Brain microvascular endothelial cell (primary cell): ENCODE results near the gene PALLD.

Experiments used
- DNase-seq: peaks from one replicate; pipeline ENCODE4 v3.0.0-alpha.2; 2020
- H3K27ac ChIP-seq: fragments of 250-450 bp; sonication (Bioruptor Pico); 2 replicates; pipeline ENCODE4 v1.5.1; 2020; ENCODE audit warnings: mild to moderate bottlenecking, moderate library complexity
- H3K27me3 ChIP-seq: fragments of 250-450 bp; sonication (Bioruptor Pico); replicated peaks from 2 replicates; pipeline ENCODE4 v1.5.1; 2020; ENCODE audit warnings: mild to moderate bottlenecking
- H3K36me3 ChIP-seq: fragments of 250-450 bp; sonication (Bioruptor Pico); replicated peaks from 2 replicates; pipeline ENCODE4 v1.5.1; 2020; ENCODE audit warnings: mild to moderate bottlenecking
- H3K4me3 ChIP-seq: 2 replicates; pipeline ENCODE4 v1.5.1; 2011; ENCODE audit warnings: low read depth, mild to moderate bottlenecking, control low read depth, low read length, moderate library complexity
- in situ Hi-C: cut with HindIII; loops from 2 replicates; pipeline ENCODE4 v1.10.0; 2017; ENCODE audit warnings: low sequenced_read_pairs, low pct_ligation_motif_present
- TF ChIP-seq, protein P1 (sequence below): IDR thresholded peaks from 2 replicates; pipeline ENCODE4 v1.5.1; 2011; ENCODE audit warnings: low read depth, mild to moderate bottlenecking, moderate library complexity, low read length, control low read depth, inconsistent platforms; ENCODE audit errors: missing control alignments

PALLD gene

DNA sequence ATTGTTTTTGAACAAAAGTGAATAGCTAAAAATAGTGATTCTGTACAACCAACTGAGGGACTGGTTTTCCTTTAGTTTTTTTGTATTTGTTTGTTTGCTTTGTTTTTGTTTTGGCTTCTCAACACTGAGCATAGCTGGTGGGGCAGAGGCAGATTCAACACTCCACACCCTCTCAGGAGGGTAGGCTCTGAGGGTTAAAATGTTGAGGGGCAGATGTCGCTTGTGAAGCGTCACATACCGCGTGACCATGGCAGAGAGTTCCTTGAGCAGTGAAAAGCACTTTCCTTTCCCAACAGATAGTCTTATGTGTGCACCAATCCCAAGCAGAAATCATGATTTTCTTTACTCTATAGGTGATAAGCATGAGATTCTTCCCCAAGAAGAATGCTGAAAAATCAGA lies 155.0 kb downstream of the PALLD start:
- H3K27ac ChIP-seq: no peak overlapping the region
- no peaks in the 10 kb centered on the region for H3K36me3 ChIP-seq
- no peaks in the 10 kb centered on the region for H3K27me3 ChIP-seq
- in situ Hi-C loops: no loop called here
- TF ChIP-seq, protein P1, sequence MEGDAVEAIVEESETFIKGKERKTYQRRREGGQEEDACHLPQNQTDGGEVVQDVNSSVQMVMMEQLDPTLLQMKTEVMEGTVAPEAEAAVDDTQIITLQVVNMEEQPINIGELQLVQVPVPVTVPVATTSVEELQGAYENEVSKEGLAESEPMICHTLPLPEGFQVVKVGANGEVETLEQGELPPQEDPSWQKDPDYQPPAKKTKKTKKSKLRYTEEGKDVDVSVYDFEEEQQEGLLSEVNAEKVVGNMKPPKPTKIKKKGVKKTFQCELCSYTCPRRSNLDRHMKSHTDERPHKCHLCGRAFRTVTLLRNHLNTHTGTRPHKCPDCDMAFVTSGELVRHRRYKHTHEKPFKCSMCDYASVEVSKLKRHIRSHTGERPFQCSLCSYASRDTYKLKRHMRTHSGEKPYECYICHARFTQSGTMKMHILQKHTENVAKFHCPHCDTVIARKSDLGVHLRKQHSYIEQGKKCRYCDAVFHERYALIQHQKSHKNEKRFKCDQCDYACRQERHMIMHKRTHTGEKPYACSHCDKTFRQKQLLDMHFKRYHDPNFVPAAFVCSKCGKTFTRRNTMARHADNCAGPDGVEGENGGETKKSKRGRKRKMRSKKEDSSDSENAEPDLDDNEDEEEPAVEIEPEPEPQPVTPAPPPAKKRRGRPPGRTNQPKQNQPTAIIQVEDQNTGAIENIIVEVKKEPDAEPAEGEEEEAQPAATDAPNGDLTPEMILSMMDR: no peak
- no peak for DNase-seq
- no peak overlapping the region for H3K4me3 ChIP-seq

DNA sequence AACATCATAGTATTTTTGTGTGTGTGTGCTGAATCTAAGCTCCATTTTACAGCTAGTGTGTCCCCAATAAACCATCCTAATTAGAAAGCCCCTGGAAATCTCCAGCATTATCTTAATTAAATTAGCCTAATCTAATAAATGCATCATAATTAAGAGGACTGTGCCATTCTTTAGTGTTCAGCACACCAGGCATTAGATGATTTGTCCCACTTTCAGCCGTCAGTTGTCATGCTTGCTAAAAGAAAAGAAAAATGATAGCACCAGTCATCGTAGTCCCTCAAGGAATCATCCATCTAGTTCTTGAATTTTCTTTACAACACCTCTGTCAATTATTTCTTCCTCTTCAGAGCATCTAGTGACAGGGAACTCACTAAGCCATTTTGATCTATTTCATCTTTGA lies 155.9 kb downstream of the PALLD start:
- no peak for DNase-seq
- in situ Hi-C loops: no loop called here

DNA sequence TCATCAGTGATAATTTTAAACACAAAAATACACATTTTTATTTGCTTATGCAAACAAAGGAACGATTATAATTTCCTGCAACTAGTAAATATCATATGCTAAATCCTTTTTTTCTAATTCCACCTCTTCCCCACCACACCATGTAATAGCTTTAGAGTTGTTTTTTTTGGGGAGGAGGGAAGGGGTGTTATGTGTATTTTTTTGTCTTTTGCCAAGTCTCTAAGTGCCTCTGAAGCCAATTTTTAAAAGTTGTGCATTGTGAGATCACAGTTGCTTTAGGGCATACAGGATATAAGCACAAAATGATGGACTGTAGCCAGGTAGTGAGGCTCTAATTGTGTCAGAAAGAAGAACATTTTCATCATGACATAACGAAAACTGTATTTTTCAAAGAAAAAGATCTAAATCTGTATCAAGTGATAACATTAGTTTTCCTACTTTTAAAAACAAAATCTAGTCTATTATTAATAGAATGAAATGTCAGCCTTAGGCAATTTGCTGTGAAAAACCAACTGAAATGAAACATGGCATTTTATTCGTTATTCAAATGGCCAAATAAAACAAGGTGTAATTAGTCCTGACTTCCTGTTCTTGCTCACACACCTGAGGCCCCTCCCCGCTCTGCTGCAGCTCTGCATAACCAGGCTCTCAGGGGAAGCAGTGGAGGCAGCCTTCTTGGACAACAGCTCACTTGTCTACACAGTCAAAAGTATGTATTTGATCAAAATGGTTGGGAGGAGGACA lies 157.4 kb downstream of the PALLD start:
- in situ Hi-C loops: no loop called here
- no peaks in the 10 kb centered on the region for H3K27me3 ChIP-seq
- TF ChIP-seq, protein P1: no peak
- H3K36me3 ChIP-seq: no peaks in the 10 kb centered on the region
- H3K4me3 ChIP-seq: no peak overlapping the region
- H3K27ac ChIP-seq: no peak overlapping the region
- DNase-seq: no peak

More for the DNA sequence above, 155.9 kb downstream of the PALLD start:
- TF ChIP-seq, protein P1: no peak
- Histone ChIP-seq H3K27me3 (no peaks in the 10 kb centered on the region), H3K4me3 (no peak overlapping the region), H3K36me3 (no peaks in the 10 kb centered on the region), H3K27ac (no peak overlapping the region)

DNA sequence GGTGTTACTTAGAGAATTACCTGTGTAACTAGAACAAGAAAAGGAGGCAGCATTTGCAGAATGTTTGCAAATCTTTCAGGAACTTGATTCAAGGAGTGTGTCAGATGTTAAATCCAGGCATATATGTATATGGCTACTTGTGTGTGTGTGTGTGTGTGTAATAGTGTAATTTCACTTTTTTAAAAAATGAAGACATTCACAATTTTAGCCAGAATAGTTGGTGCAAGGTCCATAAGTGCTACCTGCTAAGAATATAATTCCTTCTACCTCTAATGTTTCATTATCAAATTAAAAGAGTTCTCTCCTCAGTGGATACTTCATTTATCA lies 158.0 kb downstream of the PALLD start:
- in situ Hi-C loops: no loop called here
- TF ChIP-seq, protein P1: no peak
- Histone ChIP-seq H3K27me3 (no peaks in the 10 kb centered on the region), H3K36me3 (no peaks in the 10 kb centered on the region), H3K4me3 (no peak overlapping the region), H3K27ac (no peak overlapping the region)
- DNase-seq: no peak

DNA sequence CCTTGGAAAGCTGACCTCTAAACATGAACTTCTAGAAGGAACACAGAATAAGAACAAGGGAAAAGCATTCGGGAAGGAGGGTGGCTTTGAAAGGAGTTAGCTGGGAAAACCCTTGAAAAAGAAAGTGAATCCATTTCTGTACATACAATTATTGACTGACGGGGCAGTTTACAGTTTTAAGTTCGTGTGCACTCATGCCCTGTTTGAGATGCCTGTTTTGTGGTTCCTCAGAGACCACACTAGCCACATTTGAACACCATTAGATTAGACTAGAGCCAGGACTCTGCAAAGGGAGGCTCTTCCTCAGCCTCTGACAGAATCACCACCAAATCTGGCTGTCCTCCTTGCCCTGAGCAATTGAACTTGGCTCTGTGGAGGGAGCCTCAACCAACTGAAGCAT lies 158.3 kb downstream of the PALLD start:
- Histone ChIP-seq H3K27ac (no peak overlapping the region), H3K36me3 (no peaks in the 10 kb centered on the region), H3K4me3 (no peak overlapping the region), H3K27me3 (no peaks in the 10 kb centered on the region)
- in situ Hi-C loops: no loop called here
- no peak for DNase-seq
- TF ChIP-seq, protein P1: no peak
